ENCODE data around the gene SYPL2. TPM values are rescaled to one million over a fixed set of nuclear protein-coding genes. Genes with fewer than 3 reads are reported as not detected.

The SYPL2 gene
- 0.60 TPM for polyA plus RNA-seq
- long read RNA-seq, donor 1, result 0 reads
- long read RNA-seq, donor 2, result 0 reads
- long read RNA-seq, donor 3, result 0 reads
- long read RNA-seq, donor 4, result 0 reads
- long read RNA-seq, donor 5, result 0 reads
- long read RNA-seq, donor 6, result 0 reads
- long read RNA-seq, donor 7, result 0 reads
- long read RNA-seq, donor 8, partial matches to known transcripts, result 0 of 1 reads
- long read RNA-seq, donor 8, other reads (novel, unspliced or antisense), result 0 of 1 reads
- long read RNA-seq, donor 9, result 0 reads
- long read RNA-seq, donor 10, result 0 reads
- long read RNA-seq, donor 11, result 0 reads

DNA sequence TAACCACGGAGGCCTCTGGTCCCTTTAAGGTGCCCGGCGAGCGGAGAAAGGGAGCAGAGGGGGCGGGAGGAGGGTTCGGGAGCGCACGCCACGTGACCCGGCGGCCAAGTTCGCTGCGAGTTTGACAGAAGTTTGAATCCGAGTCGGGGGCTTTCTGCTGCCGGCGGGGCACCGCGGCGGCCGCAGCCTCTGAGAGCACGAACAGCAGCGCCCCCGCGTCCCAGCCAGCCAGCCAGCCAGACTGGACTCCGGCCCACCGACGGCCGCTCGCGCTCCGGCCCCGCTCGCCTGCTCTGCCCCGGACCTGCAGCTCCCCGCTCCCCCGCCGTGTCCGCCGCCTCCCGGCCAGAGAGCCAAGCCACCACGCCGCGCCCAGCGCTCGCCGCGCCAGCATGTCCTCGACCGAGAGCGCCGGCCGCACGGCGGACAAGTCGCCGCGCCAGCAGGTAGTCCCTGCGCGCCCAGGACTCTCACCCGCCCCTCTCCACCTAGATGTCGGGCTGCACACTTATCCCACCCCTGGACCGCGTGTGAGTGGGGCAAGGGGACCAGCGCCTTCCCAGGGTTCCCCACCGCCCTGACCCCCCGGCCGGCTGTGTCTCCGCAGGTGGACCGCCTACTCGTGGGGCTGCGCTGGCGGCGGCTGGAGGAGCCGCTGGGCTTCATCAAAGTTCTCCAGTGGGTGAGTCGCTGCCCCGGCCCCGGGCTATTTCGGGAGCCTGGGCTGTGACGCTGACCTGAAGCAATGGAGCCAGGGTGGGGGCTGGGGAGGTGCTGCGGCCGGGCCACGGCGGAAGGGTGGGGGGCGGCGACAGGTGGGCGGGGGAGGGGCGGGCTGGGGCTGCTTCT, at the start of gene SYPL2:
TSS of gene SYPL2 (plus strand) at position 95 of the 849 bp plus-strand sequence. CDS start at position 393, 298 bp downstream.
- H3K27me3 ChIP-seq (ENCODE audit: control insufficient read depth, insufficient read depth, low read length), result peaks cover 80% of the 10 kb centered on the region
- DNase-seq, result peak in 1 of 2 donors; percentile 24

DNA sequence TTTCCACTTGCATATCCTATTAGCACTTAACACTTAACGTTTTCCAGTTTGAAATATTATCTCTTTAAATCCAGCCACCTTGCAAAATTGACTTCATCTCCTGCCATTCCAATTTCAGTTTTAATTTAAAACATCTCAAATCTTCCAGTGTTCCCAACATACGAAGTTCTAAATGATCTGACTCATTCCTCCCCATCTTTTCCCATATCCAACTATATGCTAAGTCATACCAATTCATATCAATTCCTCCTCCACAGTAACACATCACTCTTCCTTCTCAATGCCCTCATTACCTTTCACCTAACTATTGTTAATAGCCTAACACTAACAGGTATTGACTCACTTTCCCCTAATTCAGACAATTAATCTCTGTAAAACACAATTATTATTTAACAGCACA, 42.8 kb upstream of the SYPL2 start:
- no peak for DNase-seq
- no peak overlapping the region for H3K27ac ChIP-seq (ENCODE audit: low read length)
- H3K9me3 ChIP-seq (ENCODE audit: control insufficient read depth, low read depth, low read length), result no peaks in the 10 kb centered on the region
- H3K27me3 ChIP-seq (ENCODE audit: control insufficient read depth, insufficient read depth, low read length), result no peaks in the 10 kb centered on the region
- H3K4me1 ChIP-seq (ENCODE audit: control insufficient read depth, insufficient read depth, low read length), result peaks cover 4% of the 10 kb centered on the region
- H3K36me3 ChIP-seq (ENCODE audit: control insufficient read depth, insufficient read depth, low read length), result peaks cover 22% of the 10 kb centered on the region
- no peak overlapping the region for H3K4me3 ChIP-seq (ENCODE audit: low read length)
- 82% methylated on average over 2 of the region's 2 CpGs for WGBS (ENCODE audit: insufficient coverage, low lambda C conversion rate)

More for the DNA sequence above, at the start of gene SYPL2:
- Histone ChIP-seq H3K27ac (ENCODE audit: low read length) (no peak within 1 kb of the TSS), H3K4me1 (ENCODE audit: control insufficient read depth, insufficient read depth, low read length) (peaks cover 4% of the 10 kb centered on the region), H3K9me3 (ENCODE audit: control insufficient read depth, low read depth, low read length) (peaks cover 5% of the 10 kb centered on the region), H3K4me3 (ENCODE audit: low read length) (peak within 1 kb of the TSS; percentile 17), H3K36me3 (ENCODE audit: control insufficient read depth, insufficient read depth, low read length) (no peaks in the 10 kb centered on the region)
- WGBS (ENCODE audit: insufficient coverage, low lambda C conversion rate), result no CpG with 5 or more reads among the region's 88 CpGs

DNA sequence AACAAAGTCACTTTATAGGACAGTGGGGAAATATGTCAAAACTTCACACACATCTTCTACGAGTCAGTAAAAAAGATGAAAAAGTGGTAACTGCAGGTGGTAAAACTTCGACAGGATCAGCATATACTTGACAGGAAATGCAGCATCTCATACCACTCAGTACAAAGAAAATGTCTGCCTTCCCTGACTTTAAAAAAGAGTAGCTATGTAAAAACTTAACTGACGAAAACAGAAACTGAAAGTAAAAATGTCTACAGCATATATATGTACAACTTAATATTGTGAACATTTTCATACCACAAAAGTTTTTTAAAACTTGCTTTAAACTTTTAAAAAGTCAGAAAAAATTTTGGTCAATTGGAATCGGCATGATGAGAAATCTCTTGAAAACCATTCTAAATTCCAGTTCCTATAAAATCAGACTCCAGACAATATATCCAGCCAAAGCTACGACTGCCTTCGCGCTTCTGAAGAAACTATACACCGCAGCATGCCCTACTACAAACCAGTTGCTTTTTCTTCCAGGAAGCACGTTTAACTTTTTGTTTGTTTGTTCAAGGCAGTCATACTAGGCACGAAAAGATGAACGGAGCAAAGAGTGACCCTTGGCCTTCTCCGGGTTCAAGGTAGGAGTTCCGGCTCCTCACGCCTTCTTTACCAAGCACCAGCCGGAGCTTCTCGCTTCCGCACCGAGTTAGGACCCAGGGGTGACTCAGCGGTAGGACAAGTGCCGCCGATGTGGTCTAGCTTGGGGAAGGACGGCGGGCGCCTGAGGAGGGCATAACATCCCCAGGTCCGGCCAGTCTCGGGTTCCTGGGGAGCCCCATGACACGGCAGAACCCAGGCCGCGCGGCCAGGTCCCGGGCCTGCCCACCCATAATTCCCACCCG, 40.7 kb upstream of the SYPL2 start:
- peak overlapping the region; percentile 77 for H3K4me3 ChIP-seq (ENCODE audit: low read length)
- no peaks in the 10 kb centered on the region for H3K27me3 ChIP-seq (ENCODE audit: control insufficient read depth, insufficient read depth, low read length)
- H3K9me3 ChIP-seq (ENCODE audit: control insufficient read depth, low read depth, low read length), result no peaks in the 10 kb centered on the region
- H3K4me1 ChIP-seq (ENCODE audit: control insufficient read depth, insufficient read depth, low read length), result peaks cover 4% of the 10 kb centered on the region
- H3K27ac ChIP-seq (ENCODE audit: low read length), result peak overlapping the region; percentile 91
- WGBS (ENCODE audit: insufficient coverage, low lambda C conversion rate), result 0% methylated on average over 9 of the region's 32 CpGs
- H3K36me3 ChIP-seq (ENCODE audit: control insufficient read depth, insufficient read depth, low read length), result peaks cover 8% of the 10 kb centered on the region
- peak; percentile 31 to 56 for DNase-seq

GRCh38 chr1:109426281-109427170, 39.8 kb upstream of the SYPL2 start, which contains the start of gene PSMA5:
Gene PSMA5 (minus strand): TSS chr1:109426448. CDS start chr1:109426330, 118 bp downstream.
- H3K36me3 ChIP-seq (ENCODE audit: control insufficient read depth, insufficient read depth, low read length), result no peaks in the 10 kb centered on the region
- no CpG with 5 or more reads among the region's 50 CpGs for WGBS (ENCODE audit: insufficient coverage, low lambda C conversion rate)
- H3K4me1 ChIP-seq (ENCODE audit: control insufficient read depth, insufficient read depth, low read length), result peaks cover 4% of the 10 kb centered on the region
- H3K27me3 ChIP-seq (ENCODE audit: control insufficient read depth, insufficient read depth, low read length), result no peaks in the 10 kb centered on the region
- H3K27ac ChIP-seq (ENCODE audit: low read length), result peak within 1 kb of the TSS; percentile 91
- peak within 1 kb of the TSS; percentile 77 for H3K4me3 ChIP-seq (ENCODE audit: low read length)
- peak; percentile 99 to 100 for DNase-seq
- no peaks in the 10 kb centered on the region for H3K9me3 ChIP-seq (ENCODE audit: control insufficient read depth, low read depth, low read length)

- Histone ChIP-seq H3K9me3 (ENCODE audit: control insufficient read depth, low read depth, low read length) (no peaks in the 10 kb centered on the region), H3K36me3 (ENCODE audit: control insufficient read depth, insufficient read depth, low read length) (no peaks in the 10 kb centered on the region), H3K27me3 (ENCODE audit: control insufficient read depth, insufficient read depth, low read length) (no peaks in the 10 kb centered on the region), H3K4me3 (ENCODE audit: low read length) (peak overlapping the region; percentile 77), H3K27ac (ENCODE audit: low read length) (peak overlapping the region; percentile 91), H3K4me1 (ENCODE audit: control insufficient read depth, insufficient read depth, low read length) (peaks cover 4% of the 10 kb centered on the region)
- WGBS (ENCODE audit: insufficient coverage, low lambda C conversion rate), result 0% methylated on average over 1 of the region's 7 CpGs
- no peak for DNase-seq
Measured at GRCh38 chr1:109427171-109427467, 39.2 kb upstream of the SYPL2 start.

DNA sequence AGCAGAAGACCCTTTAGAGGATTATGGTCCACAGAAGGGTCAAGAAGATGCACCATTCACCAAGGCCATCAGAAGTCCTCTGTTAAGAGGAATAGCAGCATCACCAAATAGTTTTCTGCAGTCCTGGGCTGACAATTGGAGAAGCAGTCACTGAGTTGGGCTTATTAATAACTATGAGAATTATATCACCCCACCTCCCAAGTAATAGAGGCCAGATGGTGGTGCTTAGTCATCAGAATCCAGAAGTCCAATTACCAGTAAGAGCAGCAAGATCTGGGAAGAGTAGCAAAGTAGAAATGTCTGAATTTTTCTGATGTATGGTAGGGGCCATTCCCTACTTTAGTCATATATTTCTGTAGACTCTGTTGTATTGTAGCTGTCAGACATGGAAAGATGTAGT, 34.0 kb upstream of the SYPL2 start:
- Histone ChIP-seq H3K9me3 (ENCODE audit: control insufficient read depth, low read depth, low read length) (no peaks in the 10 kb centered on the region), H3K27me3 (ENCODE audit: control insufficient read depth, insufficient read depth, low read length) (peaks cover 2% of the 10 kb centered on the region), H3K4me3 (ENCODE audit: low read length) (no peak overlapping the region), H3K27ac (ENCODE audit: low read length) (no peak overlapping the region), H3K36me3 (ENCODE audit: control insufficient read depth, insufficient read depth, low read length) (no peaks in the 10 kb centered on the region), H3K4me1 (ENCODE audit: control insufficient read depth, insufficient read depth, low read length) (no peaks in the 10 kb centered on the region)
- no peak for DNase-seq

GRCh38 chr1:109433322-109433721, 33.0 kb upstream of the SYPL2 start:
- no peak overlapping the region for H3K4me3 ChIP-seq (ENCODE audit: low read length)
- WGBS (ENCODE audit: insufficient coverage, low lambda C conversion rate), result no CpG with 5 or more reads among the region's 1 CpG
- H3K27me3 ChIP-seq (ENCODE audit: control insufficient read depth, insufficient read depth, low read length), result peaks cover 4% of the 10 kb centered on the region
- peak in 1 of 2 donors; percentile 18 for DNase-seq
- no peak overlapping the region for H3K27ac ChIP-seq (ENCODE audit: low read length)
- no peaks in the 10 kb centered on the region for H3K4me1 ChIP-seq (ENCODE audit: control insufficient read depth, insufficient read depth, low read length)
- H3K36me3 ChIP-seq (ENCODE audit: control insufficient read depth, insufficient read depth, low read length), result no peaks in the 10 kb centered on the region
- H3K9me3 ChIP-seq (ENCODE audit: control insufficient read depth, low read depth, low read length), result no peaks in the 10 kb centered on the region

- Histone ChIP-seq H3K27me3 (ENCODE audit: control insufficient read depth, insufficient read depth, low read length) (peaks cover 4% of the 10 kb centered on the region), H3K9me3 (ENCODE audit: control insufficient read depth, low read depth, low read length) (no peaks in the 10 kb centered on the region), H3K4me1 (ENCODE audit: control insufficient read depth, insufficient read depth, low read length) (no peaks in the 10 kb centered on the region), H3K4me3 (ENCODE audit: low read length) (no peak overlapping the region), H3K36me3 (ENCODE audit: control insufficient read depth, insufficient read depth, low read length) (no peaks in the 10 kb centered on the region), H3K27ac (ENCODE audit: low read length) (no peak overlapping the region)
- no peak for DNase-seq
- WGBS (ENCODE audit: insufficient coverage, low lambda C conversion rate), result no CpG with 5 or more reads among the region's 1 CpG
Measured at GRCh38 chr1:109434484-109434883, 31.9 kb upstream of the SYPL2 start.

DNA sequence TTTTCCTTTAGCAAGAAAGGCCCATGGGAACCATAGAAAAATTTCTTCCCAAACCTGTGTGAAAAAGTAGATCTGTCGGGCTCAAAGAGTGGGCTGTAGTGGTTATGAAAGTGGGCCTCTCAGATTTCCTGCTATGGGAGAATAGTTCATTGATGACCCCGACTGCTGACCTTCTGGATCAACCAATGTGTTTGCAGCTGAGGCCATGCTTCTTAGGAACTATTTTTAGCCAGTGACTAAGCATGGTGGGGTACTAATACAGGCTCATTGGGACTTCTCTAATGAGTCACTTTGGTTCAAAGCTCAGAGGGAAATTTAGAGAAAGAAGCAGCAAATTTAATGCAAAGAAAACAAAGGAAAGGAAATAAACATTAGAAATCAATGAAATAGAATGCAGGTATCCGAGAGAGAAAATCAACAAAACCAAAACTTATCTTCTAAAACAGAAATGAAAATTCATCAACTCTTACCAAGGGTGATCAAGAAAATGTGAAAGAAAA, 27.5 kb upstream of the SYPL2 start:
- Histone ChIP-seq H3K27ac (ENCODE audit: low read length) (no peak overlapping the region), H3K9me3 (ENCODE audit: control insufficient read depth, low read depth, low read length) (no peaks in the 10 kb centered on the region), H3K4me3 (ENCODE audit: low read length) (no peak overlapping the region), H3K27me3 (ENCODE audit: control insufficient read depth, insufficient read depth, low read length) (peaks cover 10% of the 10 kb centered on the region), H3K4me1 (ENCODE audit: control insufficient read depth, insufficient read depth, low read length) (no peaks in the 10 kb centered on the region), H3K36me3 (ENCODE audit: control insufficient read depth, insufficient read depth, low read length) (no peaks in the 10 kb centered on the region)
- WGBS (ENCODE audit: insufficient coverage, low lambda C conversion rate), result 82% methylated on average over 2 of the region's 3 CpGs
- no peak for DNase-seq

Measured in large intestine (tissue), 12 donors.